Measurements from ENCODE around the gene MYO1D. TPM values are rescaled to one million over a fixed set of nuclear protein-coding genes. Genes with fewer than 3 reads are reported as not detected.

MYO1D gene
- total and polyA plus RNA-seq, 2 donors (not counting 1 experiment from before 2014, with no cell fraction given) = 5.4 to 26.7 TPM

DNA sequence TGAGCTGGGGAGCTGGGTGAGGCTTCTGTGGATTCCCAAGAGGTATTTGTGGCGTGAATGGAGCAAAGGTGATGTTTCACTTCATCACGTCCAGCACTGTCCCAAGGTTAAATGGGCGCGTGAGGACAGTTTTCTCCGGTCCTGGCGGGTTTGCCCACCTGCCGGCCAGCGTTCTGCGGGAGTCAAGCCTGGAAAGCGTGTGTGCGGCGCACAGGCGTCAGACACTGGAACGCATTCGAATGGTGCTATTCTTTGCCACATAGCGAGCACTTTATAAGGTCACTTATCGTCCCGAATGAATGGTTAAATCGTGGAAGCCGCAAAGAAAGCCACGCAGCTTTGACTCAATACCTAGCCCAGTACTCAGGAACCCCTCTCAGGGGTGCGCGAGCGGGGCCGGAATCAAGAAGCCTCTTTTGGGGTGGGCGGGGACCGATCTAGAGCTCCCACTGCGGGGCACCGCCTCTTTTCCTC lies 433.1 kb downstream of the MYO1D start:
- H3K4me1 ChIP-seq (ENCODE audit: control insufficient read depth in 2 of 2, insufficient read depth in 2 of 2, low read length in 2 of 2) = peaks cover 18 to 23% of the 10 kb centered on the region in 2 donors
- ChIA-PET CTCF (interaction anchor here (0.6 to 3.2 kb wide), 14 partner anchors 8 to 192 kb away, joined by 3 to 29 read pairs (median 4); no protein-coding TSS in a partner anchor), POLR2A (interaction anchor here (0.5 kb wide), 1 partner anchor 93 kb away, joined by 3 read pairs; no protein-coding TSS in a partner anchor)
- H3K9ac ChIP-seq (ENCODE audit: low read length) = peak overlapping the region; percentile 91
- H4K20me1 ChIP-seq (ENCODE audit: control insufficient read depth, insufficient read depth, low read length, poor library complexity, severe bottlenecking) = no peaks in the 10 kb centered on the region
- WGBS (ENCODE audit: insufficient coverage) = 8% methylated on average over 28 of the region's 29 CpGs
- peaks cover 52% of the 10 kb centered on the region for H3K79me2 ChIP-seq (ENCODE audit: control insufficient read depth, insufficient read depth, low read length)
- peak overlapping the region; percentile 86 for H3K4me3 Mint-ChIP-seq
- H3K4me3 ChIP-seq (ENCODE audit: control extremely low read depth in 1 of 5, extremely low read depth in 1 of 5, insufficient read depth in 1 of 5, low read depth in 2 of 5, low read length in 4 of 5) = peak overlapping the region; percentile 71 to 96 (median 95)
- DNase-seq (no peak), ATAC-seq (ENCODE audit: low read depth) (no peak)
- no peak for TF ChIP-seq EZH2 (IDR thresholded peaks at IDR 0.05; ENCODE audit: borderline replicate concordance, insufficient read depth, low read depth, low read length, poor library complexity, severe bottlenecking)
- TF ChIP-seq, protein P1, sequence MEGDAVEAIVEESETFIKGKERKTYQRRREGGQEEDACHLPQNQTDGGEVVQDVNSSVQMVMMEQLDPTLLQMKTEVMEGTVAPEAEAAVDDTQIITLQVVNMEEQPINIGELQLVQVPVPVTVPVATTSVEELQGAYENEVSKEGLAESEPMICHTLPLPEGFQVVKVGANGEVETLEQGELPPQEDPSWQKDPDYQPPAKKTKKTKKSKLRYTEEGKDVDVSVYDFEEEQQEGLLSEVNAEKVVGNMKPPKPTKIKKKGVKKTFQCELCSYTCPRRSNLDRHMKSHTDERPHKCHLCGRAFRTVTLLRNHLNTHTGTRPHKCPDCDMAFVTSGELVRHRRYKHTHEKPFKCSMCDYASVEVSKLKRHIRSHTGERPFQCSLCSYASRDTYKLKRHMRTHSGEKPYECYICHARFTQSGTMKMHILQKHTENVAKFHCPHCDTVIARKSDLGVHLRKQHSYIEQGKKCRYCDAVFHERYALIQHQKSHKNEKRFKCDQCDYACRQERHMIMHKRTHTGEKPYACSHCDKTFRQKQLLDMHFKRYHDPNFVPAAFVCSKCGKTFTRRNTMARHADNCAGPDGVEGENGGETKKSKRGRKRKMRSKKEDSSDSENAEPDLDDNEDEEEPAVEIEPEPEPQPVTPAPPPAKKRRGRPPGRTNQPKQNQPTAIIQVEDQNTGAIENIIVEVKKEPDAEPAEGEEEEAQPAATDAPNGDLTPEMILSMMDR (IDR thresholded peaks at IDR 0.05) = peak; percentile 94
- intact Hi-C loops (cut with micrococcal nuclease) = loop anchor here (5.0 kb wide), 2 partner anchors 192 to 433 kb away; partner anchors contain the start of gene MYO1D
- H3K36me3 ChIP-seq (replicated peaks in 1 of 2; ENCODE audit: control extremely low read depth in 1 of 2, control insufficient read depth in 1 of 2, extremely low read depth in 1 of 2, insufficient read depth in 2 of 2, low read length in 1 of 2) = peaks cover 8 to 17% of the 10 kb centered on the region in 2 experiments
- no peaks in the 10 kb centered on the region for H3K9me3 Mint-ChIP-seq (ENCODE audit: insufficient read depth)
- H3K4me2 ChIP-seq (replicated peaks; ENCODE audit: low read depth, low read length, poor library complexity, severe bottlenecking) = peak overlapping the region; percentile 89
- H3K4me1 Mint-ChIP-seq = peaks cover 34% of the 10 kb centered on the region
- H3K27ac Mint-ChIP-seq = peak overlapping the region; percentile 90
- H3K9me3 ChIP-seq (ENCODE audit: control extremely low read depth in 1 of 3, control insufficient read depth in 2 of 3, insufficient read depth in 1 of 3, low read length in 2 of 3) = no peaks in the 10 kb centered on the region
- no peaks in the 10 kb centered on the region for H3K27me3 Mint-ChIP-seq
- H3K27ac ChIP-seq (ENCODE audit: low read length in 2 of 2) = no peak overlapping the region
- H3K27me3 ChIP-seq (replicated peaks in 1 of 4; ENCODE audit: control extremely low read depth in 1 of 4, control insufficient read depth in 3 of 4, insufficient read depth in 4 of 4, low read length in 3 of 4) = peaks cover 0 to 2% (median under 1%) of the 10 kb centered on the region in 4 experiments
- peak overlapping the region; percentile 92 for H2AFZ ChIP-seq (ENCODE audit: insufficient read depth, low read depth, low read length, poor library complexity, severe bottlenecking)

Small RNA genes lying within 50 kb of the gene (small RNA-seq; reads per million reads assigned to genes)
- not detected for gene RF00019 (ENCODE audit: insufficient read length, low read depth, low replicate concordance)

Other genes with a start within 250 kb of the MYO1D start
- gene TMEM98, start 51.0 kb upstream of the MYO1D start, total RNA-seq = not detected in 2 replicates
- gene TMEM98, start 51.0 kb upstream of the MYO1D start, polyA plus RNA-seq = not detected in 2 replicates
- gene SPACA3, start 114.7 kb upstream of the MYO1D start, total RNA-seq = not detected in 2 replicates
- gene SPACA3, start 114.7 kb upstream of the MYO1D start, polyA plus RNA-seq = 0.39 and 1.6 TPM in 2 replicates